Inferior parietal cortex (tissue), 1 donor: ENCODE measurements around the gene MEIS1.

ENCODE experiments used
- DNase-seq: peaks from one replicate; pipeline ENCODE4 v3.0.0-alpha.2; 2016; ENCODE audit errors: extremely low spot score

The MEIS1 gene

GRCh38 chr2:66507673-66508201 is 72.8 kb downstream of the MEIS1 start:
- no peak for DNase-seq

DNA sequence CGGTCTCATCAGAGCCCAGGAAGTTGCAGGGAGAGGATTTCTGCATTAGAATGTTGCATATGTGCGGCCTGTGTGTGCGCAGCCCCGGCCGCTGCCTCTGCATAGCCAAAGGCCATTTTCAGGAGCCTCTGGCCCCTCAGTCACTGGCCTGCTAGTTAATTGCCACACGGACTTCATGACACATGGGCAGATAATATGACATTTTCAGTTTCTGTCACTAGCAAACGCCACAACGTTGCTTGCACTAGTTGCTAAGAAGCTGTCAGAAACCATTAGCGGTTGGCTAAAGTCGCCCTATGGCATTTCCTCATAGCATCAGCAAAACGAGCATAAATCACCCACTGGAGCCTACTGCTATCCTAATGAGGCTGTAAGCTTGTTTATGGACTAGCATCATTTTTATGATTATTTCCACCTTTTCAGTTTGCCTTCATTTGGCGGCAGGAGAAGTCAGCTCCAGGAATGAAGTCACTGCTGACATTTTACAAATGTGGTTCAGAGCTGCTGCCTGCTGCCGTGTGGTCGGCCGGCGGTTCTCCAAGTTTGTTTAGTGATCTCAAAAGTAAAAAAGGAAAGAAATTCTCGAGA is 73.7 kb downstream of the MEIS1 start:
- no peak for DNase-seq

DNA sequence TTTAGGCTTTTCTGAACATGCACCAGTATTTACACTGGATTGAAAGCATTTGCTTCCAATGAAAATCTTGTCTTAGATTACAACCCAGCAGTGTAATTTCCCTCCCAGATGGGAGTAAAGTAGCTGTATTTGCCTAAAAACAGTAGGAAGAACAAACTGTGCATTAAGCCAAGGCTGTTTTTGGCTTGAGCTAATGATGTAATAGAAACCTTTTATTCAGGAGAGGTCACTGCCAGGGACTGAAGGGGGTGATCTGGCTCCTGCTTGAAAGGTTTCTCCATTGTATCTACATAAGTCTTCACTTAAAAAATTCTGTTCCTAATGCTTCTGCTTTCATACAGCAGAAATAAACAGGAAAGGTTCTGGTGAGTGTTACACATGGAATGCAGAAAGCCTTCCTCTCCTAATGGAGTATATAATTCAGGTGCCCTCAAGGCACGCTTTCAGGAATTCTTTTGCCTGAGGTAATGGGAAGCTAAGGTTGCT is 74.4 kb downstream of the MEIS1 start:
- DNase-seq, result no peak

DNA sequence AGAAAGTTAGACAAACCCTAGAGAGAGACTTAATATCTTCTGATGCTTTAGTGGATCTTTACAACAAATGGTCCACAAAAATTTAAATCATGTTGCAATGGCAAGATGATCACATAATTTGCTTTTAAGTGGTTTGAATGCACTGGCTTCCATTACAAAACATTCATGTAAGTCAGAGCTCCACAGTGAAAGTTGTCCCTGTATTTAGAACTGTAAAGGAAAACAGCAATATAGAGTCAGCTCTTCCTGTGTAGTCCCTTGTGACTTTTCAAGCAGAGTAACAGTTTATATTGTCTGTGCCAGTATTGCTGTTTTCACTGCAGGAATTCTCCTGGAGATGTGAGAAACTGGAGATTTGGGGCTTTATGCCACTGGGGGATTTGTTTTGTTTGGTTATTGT is 77.7 kb downstream of the MEIS1 start:
- DNase-seq, result no peak

DNA sequence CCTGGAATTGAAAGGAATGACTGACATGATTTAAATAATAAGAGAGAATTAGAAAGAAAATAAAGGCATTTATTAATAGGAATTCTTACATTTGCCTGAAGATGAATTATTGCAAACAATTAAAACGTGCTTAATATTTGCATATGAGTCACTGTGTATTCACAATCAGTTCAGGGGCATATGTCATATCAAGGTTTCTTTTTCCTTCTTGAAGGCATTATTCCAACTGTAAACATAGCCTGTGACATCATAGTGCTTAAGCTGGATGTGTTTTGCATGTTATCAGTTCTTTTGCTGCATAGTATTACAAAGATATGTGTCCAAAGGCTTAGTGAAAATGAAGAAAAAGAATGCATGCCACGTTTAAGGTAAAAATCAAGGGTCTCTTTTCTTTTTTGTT is 80.8 kb downstream of the MEIS1 start:
- no peak for DNase-seq

DNA sequence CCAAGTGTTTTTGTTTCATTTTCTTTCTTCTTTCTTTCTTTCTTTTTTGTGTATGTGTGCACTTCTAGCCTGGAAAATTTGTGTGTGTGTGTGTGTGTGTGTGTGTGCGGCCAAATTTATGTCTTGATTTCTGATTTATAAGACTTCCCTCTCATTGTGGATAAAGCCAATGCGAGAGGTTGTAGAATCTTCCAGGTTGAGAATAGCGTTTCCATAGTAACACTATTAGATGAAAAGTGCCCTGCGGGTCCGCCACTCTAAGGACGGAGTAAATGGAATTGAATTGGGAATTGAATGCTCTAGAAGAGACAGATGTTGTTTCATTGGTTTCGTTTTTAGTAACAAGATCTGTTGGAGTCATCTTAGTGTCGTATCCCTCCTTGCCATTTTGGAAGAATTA is 81.6 kb downstream of the MEIS1 start:
- DNase-seq, result no peak

DNA sequence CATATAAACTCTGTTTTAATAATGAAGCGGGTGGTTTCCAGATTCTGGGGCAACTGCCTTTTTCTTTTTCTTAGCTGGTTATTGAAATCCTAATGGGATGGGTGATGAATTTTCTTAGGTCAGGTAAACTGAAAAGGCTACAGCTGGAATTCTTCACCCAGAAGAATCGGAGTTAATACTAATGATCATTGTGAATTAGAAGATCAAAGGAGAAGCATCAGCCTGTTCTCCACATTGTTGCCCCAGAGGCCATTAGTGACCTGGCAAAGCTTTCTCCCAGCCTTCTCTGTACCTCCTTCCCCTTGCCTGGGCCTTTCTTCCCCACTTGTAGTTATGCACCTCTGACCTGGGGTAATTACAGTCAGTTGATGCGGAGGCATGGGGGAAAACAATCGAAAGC is 82.8 kb downstream of the MEIS1 start:
- DNase-seq, result no peak

- no peak for DNase-seq
These were observed 84.4 kb downstream of the MEIS1 start for GRCh38 chr2:66519264-66519843.

DNA sequence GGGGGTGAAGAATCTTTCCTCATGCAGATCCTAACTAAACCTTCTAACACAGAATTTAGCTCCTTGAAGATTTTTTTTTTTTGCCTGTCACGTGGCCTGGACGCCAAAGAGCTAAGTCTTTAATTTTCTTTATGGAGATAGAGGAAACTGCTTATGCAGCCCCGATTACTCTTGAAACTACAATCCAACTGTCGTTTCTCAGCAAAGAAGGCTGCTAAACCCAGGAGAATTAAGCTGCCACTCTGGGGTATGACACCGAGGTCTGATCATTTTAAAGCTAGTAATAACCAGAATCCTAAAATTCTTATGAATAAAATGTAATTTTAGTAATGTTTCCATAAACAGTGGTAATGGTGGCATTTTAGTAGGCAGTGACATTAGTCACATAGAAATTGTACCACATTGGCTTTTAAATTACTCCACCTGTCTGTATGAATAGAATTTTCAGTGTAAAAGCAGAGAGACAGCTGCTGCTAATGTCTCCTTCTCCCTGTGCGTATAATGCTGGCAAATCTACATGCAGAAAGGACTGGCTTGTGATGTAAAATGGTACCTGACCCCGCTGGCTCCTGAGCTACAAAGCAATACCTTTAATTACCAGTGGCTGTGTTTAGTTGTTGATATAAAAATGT is 86.5 kb downstream of the MEIS1 start:
- no peak for DNase-seq

- no peak for DNase-seq
These were observed 87.9 kb downstream of the MEIS1 start for GRCh38 chr2:66522611-66523376.

DNA sequence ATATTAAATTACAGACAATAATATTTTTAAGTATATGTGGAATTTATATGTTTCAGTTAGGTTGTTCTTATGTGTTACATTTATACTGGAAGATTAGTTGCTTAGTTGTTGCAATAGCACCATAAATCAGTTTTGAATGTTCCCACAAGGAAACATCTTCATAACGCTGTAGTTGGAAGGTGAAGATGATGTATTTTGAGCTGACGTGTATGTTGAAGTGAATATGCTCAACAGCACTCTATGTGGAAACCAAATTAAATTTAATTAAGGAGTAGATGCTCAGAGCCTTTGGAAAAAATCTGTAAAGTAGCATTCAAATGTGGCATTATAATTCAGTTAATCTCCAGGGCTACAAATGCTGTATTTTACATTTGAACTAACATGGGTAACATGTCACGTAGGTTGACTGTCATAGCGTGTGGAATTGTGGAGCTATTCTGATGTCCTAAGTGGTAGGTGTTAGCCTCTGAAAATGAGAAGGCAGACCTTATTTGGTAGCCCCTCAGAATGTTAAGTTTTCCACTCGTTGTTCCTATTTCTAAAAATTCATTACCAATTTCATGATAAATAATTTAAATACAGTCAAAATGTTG is 88.5 kb downstream of the MEIS1 start:
- no peak for DNase-seq

- no peak for DNase-seq
These were observed 89.1 kb downstream of the MEIS1 start for GRCh38 chr2:66523990-66524389.

DNA sequence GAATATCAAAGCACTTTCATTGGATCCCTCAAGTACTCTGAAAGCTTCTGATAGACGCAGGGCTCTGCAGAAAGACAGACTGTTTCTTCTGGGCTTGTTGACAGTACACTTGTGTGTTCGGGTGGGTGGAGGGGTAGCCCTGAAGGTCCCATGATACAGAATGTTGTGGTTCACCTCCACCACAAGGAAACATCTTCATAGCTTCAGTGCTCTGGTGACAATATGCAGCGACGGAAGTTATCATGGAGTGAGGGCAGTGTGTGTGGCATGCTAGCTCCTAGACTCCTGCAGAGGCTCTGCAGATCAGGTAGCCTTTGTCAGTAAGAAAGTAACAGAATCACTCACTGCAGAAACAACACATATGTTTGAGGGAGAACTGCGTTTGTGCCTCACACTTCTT is 90.7 kb downstream of the MEIS1 start:
- DNase-seq, result no peak

GRCh38 chr2:66526180-66526579 is 91.3 kb downstream of the MEIS1 start:
- no peak for DNase-seq

- no peak for DNase-seq
These were observed 94.2 kb downstream of the MEIS1 start for GRCh38 chr2:66528974-66529724.

GRCh38 chr2:66530651-66531050 is 95.7 kb downstream of the MEIS1 start:
- DNase-seq, result no peak

GRCh38 chr2:66531155-66531554 is 96.2 kb downstream of the MEIS1 start:
- DNase-seq, result no peak

DNA sequence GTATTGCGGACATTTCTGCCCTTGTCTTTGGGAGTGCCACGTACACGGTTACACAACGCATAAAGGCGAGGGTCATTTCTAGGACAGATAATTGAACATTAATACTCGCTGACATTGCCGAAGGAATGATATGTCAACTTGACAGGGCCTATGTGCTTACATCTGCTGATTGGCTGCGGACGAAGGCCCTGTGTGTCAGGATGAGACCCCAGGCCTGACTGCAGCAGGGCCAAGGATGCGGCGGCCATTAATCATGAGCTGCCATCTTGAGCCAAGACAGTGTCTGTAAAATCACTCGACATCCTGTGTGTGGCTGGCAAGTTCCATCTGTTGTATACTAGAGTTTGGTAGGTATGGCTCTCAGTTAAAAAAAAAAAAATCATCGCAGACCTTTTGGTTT is 96.6 kb downstream of the MEIS1 start:
- DNase-seq, result no peak

DNA sequence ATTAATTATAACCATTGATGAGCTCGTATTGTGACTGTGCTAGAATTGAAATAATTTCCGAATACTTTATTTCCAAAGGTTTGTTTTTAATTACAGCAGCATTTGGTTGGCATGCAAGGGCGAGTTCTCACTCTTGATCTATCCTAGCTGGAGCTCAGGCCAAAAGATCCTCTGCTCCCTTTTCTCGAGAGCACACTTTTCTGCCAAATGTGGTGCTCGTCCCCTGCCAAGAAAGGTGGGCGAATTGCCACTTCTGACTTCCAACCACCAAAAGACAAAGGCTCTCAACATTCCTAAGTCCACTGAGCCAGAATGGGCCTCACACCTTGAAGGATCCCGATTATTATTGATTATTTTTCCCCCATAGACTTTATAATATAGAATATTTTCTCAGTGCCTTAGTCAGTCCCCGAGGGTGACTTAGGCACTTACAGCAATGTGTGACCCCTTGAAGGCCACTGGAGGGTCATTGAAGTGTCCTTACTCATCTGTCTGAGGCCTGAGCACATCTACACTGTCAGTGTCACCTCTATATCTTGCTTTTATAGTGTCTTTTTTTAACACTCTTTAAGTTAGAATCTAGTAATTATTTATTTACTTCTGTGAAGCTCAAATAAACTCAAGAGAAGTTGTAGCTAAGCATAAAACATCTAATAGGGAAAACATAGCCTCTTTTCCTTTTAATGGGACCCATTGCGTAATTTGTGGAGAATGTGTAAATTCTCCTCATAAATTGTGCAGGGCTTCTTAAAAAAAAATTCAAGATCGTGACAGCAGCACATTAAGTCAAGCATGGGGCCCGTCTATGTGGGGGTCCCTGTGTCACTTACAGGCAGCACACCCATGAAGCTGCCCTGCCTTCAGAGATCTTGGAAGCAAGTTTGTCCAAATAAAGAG is 98.3 kb downstream of the MEIS1 start:
- no peak for DNase-seq

DNA sequence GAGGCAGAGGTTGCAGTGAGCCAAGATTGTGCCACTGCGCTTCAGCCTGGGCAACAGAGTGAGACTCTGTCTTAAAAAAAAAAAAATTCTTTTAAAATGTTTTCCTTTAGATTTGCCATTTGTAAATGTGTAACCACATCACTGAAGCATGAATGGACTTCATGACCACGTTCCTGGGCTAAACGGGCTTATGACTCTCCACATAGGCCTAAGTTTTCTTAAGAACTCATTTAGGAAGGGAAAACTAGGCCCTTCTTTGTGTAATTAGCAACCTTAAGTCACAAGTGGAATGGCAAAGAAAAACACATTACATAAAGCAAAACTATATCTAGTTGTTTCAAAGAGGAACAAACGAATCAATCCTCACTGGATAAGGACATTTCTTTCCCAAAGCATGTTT is 99.5 kb downstream of the MEIS1 start:
- DNase-seq, result no peak
